ENCODE measurements around the gene KPNA2. TPM values are rescaled to one million over a fixed set of nuclear protein-coding genes. Genes with fewer than 3 reads are reported as not detected.

KPNA2 gene
- total and polyA plus RNA-seq, 10 of the 15 experiments (the other 5 are each of a cell fraction or from before 2014, with no cell fraction given), result 202 to 731 (median 283) TPM

DNA sequence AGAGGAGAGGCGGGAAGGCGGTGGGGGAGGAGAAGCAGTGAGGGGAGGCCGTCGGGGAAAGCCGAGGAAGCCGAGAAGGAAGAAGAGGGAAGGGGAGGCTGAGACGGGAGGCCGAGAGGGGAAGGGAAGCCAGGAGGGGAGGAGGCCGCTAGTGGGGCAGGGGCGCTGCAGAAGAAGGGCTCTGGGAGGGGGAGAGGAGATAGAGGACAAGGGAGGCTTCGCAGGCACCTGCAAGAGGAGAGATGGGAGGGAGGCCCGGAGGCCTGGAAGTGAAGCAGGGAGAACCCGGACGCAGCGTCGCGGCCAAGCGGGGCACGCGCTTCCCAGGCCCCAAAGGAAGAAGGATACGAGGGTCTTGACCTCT, 41.6 kb upstream of the KPNA2 start:
- in situ Hi-C loops (cut with MboI), result no loop called here
- ChIA-PET CTCF (interaction anchor here (3.7 kb wide), 1 partner anchor 15 kb away, joined by 17 read pairs; no protein-coding TSS in a partner anchor), SMC1A (ENCODE audit: uncharacterized antibody, unreplicated experiment) (interaction anchor here (0.6 kb wide), 1 partner anchor 42 kb away, joined by 4 read pairs; the partner anchor contains the start of gene KPNA2), RAD21 (ENCODE audit: unreplicated experiment) (no interaction called here), POLR2A (no interaction called here)
- Histone ChIP-seq H3K27me3 (replicated peaks in 1 of 2; ENCODE audit: control insufficient read depth in 2 of 2, insufficient read depth in 2 of 2, low read length in 1 of 2) (peaks cover 0 to 3% of the 10 kb centered on the region in 2 experiments; a peak in 2 of 4 replicates), H2AFZ (ENCODE audit: control insufficient read depth, low read depth, low read length) (peak overlapping the region; percentile 78), H3K36me3 (ENCODE audit: control insufficient read depth in 2 of 2, insufficient read depth in 2 of 2, low read length in 1 of 2) (no peaks in the 10 kb centered on the region), H3K79me2 (ENCODE audit: control insufficient read depth, insufficient read depth, low read length) (no peaks in the 10 kb centered on the region), H3K9me3 (replicated peaks; ENCODE audit: control insufficient read depth, insufficient read depth, low read length) (no peaks in the 10 kb centered on the region), H4K20me1 (ENCODE audit: control insufficient read depth, insufficient read depth) (no peaks in the 10 kb centered on the region), H3K27ac (ENCODE audit: control insufficient read depth, insufficient read depth) (peak overlapping the region; percentile 48), H3K9ac (ENCODE audit: control insufficient read depth, insufficient read depth, low read length) (peak overlapping the region; percentile 71; the same call in 1 of the 2 replicates), H3K4me2 (ENCODE audit: control insufficient read depth, insufficient read depth) (peak overlapping the region; percentile 40; the same call in 1 of the 2 replicates), H3K4me3 (peak overlapping the region; percentile 77), H3K4me1 (ENCODE audit: control insufficient read depth, insufficient read depth, low read length) (peaks cover 7% of the 10 kb centered on the region)
- ATAC-seq (peak; percentile 25), FAIRE-seq (no peak), DNase-seq (ENCODE audit: low read depth, low spot score) (no peak)
- no TSS peak for BruUV-seq (replicated peaks)
- intact Hi-C loops (cut with micrococcal nuclease; ENCODE audit: unreplicated experiment), result no loop called here
- 13% methylated on average over 17 of the region's 21 CpGs for WGBS (ENCODE audit: insufficient coverage, insufficient replicate concordance, low lambda C conversion rate, missing lambda C conversion rate)
- TF ChIP-seq, protein P1, sequence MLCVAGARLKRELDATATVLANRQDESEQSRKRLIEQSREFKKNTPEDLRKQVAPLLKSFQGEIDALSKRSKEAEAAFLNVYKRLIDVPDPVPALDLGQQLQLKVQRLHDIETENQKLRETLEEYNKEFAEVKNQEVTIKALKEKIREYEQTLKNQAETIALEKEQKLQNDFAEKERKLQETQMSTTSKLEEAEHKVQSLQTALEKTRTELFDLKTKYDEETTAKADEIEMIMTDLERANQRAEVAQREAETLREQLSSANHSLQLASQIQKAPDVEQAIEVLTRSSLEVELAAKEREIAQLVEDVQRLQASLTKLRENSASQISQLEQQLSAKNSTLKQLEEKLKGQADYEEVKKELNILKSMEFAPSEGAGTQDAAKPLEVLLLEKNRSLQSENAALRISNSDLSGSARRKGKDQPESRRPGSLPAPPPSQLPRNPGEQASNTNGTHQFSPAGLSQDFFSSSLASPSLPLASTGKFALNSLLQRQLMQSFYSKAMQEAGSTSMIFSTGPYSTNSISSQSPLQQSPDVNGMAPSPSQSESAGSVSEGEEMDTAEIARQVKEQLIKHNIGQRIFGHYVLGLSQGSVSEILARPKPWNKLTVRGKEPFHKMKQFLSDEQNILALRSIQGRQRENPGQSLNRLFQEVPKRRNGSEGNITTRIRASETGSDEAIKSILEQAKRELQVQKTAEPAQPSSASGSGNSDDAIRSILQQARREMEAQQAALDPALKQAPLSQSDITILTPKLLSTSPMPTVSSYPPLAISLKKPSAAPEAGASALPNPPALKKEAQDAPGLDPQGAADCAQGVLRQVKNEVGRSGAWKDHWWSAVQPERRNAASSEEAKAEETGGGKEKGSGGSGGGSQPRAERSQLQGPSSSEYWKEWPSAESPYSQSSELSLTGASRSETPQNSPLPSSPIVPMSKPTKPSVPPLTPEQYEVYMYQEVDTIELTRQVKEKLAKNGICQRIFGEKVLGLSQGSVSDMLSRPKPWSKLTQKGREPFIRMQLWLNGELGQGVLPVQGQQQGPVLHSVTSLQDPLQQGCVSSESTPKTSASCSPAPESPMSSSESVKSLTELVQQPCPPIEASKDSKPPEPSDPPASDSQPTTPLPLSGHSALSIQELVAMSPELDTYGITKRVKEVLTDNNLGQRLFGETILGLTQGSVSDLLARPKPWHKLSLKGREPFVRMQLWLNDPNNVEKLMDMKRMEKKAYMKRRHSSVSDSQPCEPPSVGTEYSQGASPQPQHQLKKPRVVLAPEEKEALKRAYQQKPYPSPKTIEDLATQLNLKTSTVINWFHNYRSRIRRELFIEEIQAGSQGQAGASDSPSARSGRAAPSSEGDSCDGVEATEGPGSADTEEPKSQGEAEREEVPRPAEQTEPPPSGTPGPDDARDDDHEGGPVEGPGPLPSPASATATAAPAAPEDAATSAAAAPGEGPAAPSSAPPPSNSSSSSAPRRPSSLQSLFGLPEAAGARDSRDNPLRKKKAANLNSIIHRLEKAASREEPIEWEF (IDR thresholded peaks at IDR 0.05; ENCODE audit: insufficient replicate concordance, low read depth, low read length), result no peak
- no peak for TF ChIP-seq NFYB (IDR thresholded peaks at IDR 0.05; ENCODE audit: insufficient read depth, low read depth, low read length)
- no peak for TF ChIP-seq CBX3 (IDR thresholded peaks at IDR 0.05; ENCODE audit: borderline replicate concordance, low read depth)
- no peak for TF ChIP-seq SPI1 (IDR thresholded peaks at IDR 0.05; ENCODE audit: borderline replicate concordance, insufficient read depth, low read depth, low read length)
- no peak; the same call in 1 of the 2 replicates for TF ChIP-seq LARP7 (IDR thresholded peaks at IDR 0.05)
- TF ChIP-seq, protein P2, sequence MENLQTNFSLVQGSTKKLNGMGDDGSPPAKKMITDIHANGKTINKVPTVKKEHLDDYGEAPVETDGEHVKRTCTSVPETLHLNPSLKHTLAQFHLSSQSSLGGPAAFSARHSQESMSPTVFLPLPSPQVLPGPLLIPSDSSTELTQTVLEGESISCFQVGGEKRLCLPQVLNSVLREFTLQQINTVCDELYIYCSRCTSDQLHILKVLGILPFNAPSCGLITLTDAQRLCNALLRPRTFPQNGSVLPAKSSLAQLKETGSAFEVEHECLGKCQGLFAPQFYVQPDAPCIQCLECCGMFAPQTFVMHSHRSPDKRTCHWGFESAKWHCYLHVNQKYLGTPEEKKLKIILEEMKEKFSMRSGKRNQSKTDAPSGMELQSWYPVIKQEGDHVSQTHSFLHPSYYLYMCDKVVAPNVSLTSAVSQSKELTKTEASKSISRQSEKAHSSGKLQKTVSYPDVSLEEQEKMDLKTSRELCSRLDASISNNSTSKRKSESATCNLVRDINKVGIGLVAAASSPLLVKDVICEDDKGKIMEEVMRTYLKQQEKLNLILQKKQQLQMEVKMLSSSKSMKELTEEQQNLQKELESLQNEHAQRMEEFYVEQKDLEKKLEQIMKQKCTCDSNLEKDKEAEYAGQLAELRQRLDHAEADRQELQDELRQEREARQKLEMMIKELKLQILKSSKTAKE (IDR thresholded peaks at IDR 0.05; ENCODE audit: low read depth, poor library complexity, severe bottlenecking), result no peak
- TF ChIP-seq, protein P3, sequence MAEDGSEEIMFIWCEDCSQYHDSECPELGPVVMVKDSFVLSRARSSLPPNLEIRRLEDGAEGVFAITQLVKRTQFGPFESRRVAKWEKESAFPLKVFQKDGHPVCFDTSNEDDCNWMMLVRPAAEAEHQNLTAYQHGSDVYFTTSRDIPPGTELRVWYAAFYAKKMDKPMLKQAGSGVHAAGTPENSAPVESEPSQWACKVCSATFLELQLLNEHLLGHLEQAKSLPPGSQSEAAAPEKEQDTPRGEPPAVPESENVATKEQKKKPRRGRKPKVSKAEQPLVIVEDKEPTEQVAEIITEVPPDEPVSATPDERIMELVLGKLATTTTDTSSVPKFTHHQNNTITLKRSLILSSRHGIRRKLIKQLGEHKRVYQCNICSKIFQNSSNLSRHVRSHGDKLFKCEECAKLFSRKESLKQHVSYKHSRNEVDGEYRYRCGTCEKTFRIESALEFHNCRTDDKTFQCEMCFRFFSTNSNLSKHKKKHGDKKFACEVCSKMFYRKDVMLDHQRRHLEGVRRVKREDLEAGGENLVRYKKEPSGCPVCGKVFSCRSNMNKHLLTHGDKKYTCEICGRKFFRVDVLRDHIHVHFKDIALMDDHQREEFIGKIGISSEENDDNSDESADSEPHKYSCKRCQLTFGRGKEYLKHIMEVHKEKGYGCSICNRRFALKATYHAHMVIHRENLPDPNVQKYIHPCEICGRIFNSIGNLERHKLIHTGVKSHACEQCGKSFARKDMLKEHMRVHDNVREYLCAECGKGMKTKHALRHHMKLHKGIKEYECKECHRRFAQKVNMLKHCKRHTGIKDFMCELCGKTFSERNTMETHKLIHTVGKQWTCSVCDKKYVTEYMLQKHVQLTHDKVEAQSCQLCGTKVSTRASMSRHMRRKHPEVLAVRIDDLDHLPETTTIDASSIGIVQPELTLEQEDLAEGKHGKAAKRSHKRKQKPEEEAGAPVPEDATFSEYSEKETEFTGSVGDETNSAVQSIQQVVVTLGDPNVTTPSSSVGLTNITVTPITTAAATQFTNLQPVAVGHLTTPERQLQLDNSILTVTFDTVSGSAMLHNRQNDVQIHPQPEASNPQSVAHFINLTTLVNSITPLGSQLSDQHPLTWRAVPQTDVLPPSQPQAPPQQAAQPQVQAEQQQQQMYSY (CRISPR knock-in tag; IDR thresholded peaks at IDR 0.05), result no peak
- TF ChIP-seq EP300 (IDR thresholded peaks at IDR 0.05; ENCODE audit: borderline replicate concordance in 1 of 2, control insufficient read depth in 1 of 2, low read depth in 2 of 2, low read length in 2 of 2), result no peak
- no peak for TF ChIP-seq ASH2L (IDR thresholded peaks at IDR 0.05; ENCODE audit: borderline replicate concordance, low read depth)

Measured in GM12878 (cell line).